OCI-LY3 (cell line): ENCODE data around the gene PRKAA1.

Source experiments
- H2AFZ ChIP-seq: fragments of 200-600, 300-600 bp; shearing (Covaris generic); 2 replicates; pipeline ENCODE4 v1.6.0; 2014; ENCODE audit warnings: antibody characterized with exemption, low read depth, low read length
- H3K27ac ChIP-seq: fragments of 200-600, 300-600 bp; sonication (generic); 2 replicates; pipeline ENCODE4 v1.5.1; 2014; ENCODE audit warnings: mild to moderate bottlenecking, low read length, moderate library complexity, mixed read lengths
- H3K27me3 ChIP-seq: fragments of 200-600, 300-600 bp; sonication (generic); 2 replicates; pipeline ENCODE4 v1.6.1; 2014; ENCODE audit warnings: low read depth, low read length, mixed read lengths
- H3K36me3 ChIP-seq: fragments of 200-600, 300-600 bp; sonication (generic); replicated peaks from 2 replicates; pipeline ENCODE3; 2014; ENCODE audit warnings: low read depth, low read length, mixed read lengths
- H3K4me1 ChIP-seq: fragments of 300-600, 200-600 bp; sonication (generic); 2 replicates; pipeline ENCODE4 v1.6.1; 2014; ENCODE audit warnings: low read length, mixed read lengths
- H3K4me2 ChIP-seq: fragments of 200-600, 300-600 bp; sonication (generic); 2 replicates; pipeline ENCODE4 v1.6.1; 2014; ENCODE audit warnings: low read length, mixed read lengths
- H3K4me3 ChIP-seq: fragments of 300-600, 200-600 bp; sonication (generic); 2 replicates; pipeline ENCODE4 v1.5.1; 2014; ENCODE audit warnings: antibody characterized with exemption, mild to moderate bottlenecking, low read length, moderate library complexity
- H3K79me2 ChIP-seq: fragments of 300-600, 200-600 bp; shearing (Covaris generic); 2 replicates; pipeline ENCODE4 v1.6.1; 2014; ENCODE audit warnings: mild to moderate bottlenecking, low read length, mixed read lengths
- H3K9ac ChIP-seq: fragments of 300-600, 200-600 bp; shearing (Covaris generic); 2 replicates; pipeline ENCODE4 v1.6.0; 2014; ENCODE audit warnings: mild to moderate bottlenecking, low read length, moderate library complexity
- H3K9me3 ChIP-seq: fragments of 200-600, 300-600 bp; shearing (Covaris generic); 2 replicates; pipeline ENCODE4 v1.6.1; 2014; ENCODE audit warnings: low read length, mixed read lengths; ENCODE audit not compliant: insufficient read depth
- H4K20me1 ChIP-seq: fragments of 200-600, 300-600 bp; sonication (generic); 2 replicates; pipeline ENCODE4 v1.6.1; 2016; ENCODE audit warnings: low read length, mixed read lengths; ENCODE audit not compliant: insufficient read depth
- EZH2phosphoT487 ChIP-seq: fragments of 200-600 bp; shearing (Covaris generic); IDR thresholded peaks from 2 replicates; pipeline ENCODE4 v1.6.1; 2018; ENCODE audit warnings: antibody characterized with exemption, mixed run types, low read depth
- TF ChIP-seq, protein P1 (sequence below): fragments of 200-600, 300-600 bp; sonication (generic); IDR thresholded peaks from 2 replicates; pipeline ENCODE4 v1.5.1; 2014; ENCODE audit warnings: antibody characterized with exemption, low read length, low read depth

PRKAA1 gene

DNA sequence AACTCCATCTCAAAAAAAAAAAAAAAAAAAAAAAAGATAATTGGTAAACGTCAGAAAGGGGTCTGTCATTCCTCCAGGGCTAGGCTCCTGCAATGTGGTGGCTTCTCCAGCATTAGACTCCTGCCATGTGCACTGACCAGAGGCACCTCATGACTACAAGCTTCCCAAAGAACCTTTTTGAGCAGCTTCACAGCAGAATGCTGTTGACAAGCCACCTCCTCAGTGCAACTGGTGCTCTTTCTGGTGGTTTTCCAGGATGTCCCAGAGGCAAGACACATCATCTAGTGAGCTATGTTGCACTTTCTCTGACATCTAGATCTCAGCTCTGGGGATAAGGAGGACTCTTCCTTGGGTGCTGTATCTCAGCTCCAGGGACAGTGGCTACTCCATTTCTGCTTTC is 25.3 kb upstream of the PRKAA1 start:
- Histone ChIP-seq H3K36me3 (peaks cover 25% of the 10 kb centered on the region), H3K27ac (no peak overlapping the region), H3K4me3 (no peak overlapping the region), H3K79me2 (0 out of 2 replicates have a peak, but pooled peaks cover under 1% of the 10 kb centered on the region), H3K4me1 (no peaks in the 10 kb centered on the region), H3K4me2 (no peak overlapping the region), H3K9ac (no peak overlapping the region), H2AFZ (no peak overlapping the region), H4K20me1 (peaks cover 26% of the 10 kb centered on the region), H3K9me3 (no peaks in the 10 kb centered on the region), H3K27me3 (no peaks in the 10 kb centered on the region)
- TF ChIP-seq, protein P1, sequence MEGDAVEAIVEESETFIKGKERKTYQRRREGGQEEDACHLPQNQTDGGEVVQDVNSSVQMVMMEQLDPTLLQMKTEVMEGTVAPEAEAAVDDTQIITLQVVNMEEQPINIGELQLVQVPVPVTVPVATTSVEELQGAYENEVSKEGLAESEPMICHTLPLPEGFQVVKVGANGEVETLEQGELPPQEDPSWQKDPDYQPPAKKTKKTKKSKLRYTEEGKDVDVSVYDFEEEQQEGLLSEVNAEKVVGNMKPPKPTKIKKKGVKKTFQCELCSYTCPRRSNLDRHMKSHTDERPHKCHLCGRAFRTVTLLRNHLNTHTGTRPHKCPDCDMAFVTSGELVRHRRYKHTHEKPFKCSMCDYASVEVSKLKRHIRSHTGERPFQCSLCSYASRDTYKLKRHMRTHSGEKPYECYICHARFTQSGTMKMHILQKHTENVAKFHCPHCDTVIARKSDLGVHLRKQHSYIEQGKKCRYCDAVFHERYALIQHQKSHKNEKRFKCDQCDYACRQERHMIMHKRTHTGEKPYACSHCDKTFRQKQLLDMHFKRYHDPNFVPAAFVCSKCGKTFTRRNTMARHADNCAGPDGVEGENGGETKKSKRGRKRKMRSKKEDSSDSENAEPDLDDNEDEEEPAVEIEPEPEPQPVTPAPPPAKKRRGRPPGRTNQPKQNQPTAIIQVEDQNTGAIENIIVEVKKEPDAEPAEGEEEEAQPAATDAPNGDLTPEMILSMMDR: no peak
- TF ChIP-seq EZH2phosphoT487: no peak

DNA sequence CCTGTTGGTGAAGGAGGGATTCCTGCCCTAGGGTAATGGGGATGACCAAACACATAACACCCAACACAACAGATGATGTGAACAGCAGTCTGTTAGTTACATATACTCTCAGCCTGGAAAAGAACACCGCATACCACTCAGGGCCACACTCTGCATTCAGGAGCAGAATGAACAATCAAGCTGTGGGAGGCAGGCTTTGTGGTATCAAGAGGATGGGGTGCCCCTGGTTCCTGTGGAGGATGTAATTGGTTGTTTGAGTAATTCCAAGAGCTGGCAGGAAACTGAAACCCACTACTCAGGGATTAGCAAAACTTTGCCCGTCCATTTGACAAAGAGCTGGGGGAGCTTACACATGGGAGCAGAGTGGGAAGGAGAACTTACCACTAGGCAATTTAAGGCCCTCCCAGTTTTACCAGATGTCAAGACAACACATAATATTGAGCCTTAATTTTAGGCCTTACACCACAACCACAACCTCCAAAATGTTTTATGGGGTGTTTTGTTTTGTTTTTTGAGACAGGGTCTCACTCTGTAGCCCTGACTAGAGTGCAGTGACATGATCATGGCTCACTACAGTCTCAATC is 15.6 kb upstream of the PRKAA1 start:
- H3K4me3 ChIP-seq: no peak overlapping the region
- no peaks in the 10 kb centered on the region for H3K79me2 ChIP-seq
- no peak overlapping the region for H3K27ac ChIP-seq
- H3K27me3 ChIP-seq: no peaks in the 10 kb centered on the region
- H3K4me2 ChIP-seq: no peak overlapping the region
- H2AFZ ChIP-seq: no peak overlapping the region
- no peak overlapping the region for H3K9ac ChIP-seq
- no peaks in the 10 kb centered on the region for H3K4me1 ChIP-seq
- H4K20me1 ChIP-seq: no peaks in the 10 kb centered on the region
- no peaks in the 10 kb centered on the region for H3K36me3 ChIP-seq
- no peaks in the 10 kb centered on the region for H3K9me3 ChIP-seq
- TF ChIP-seq EZH2phosphoT487: no peak
- TF ChIP-seq, protein P1: no peak

DNA sequence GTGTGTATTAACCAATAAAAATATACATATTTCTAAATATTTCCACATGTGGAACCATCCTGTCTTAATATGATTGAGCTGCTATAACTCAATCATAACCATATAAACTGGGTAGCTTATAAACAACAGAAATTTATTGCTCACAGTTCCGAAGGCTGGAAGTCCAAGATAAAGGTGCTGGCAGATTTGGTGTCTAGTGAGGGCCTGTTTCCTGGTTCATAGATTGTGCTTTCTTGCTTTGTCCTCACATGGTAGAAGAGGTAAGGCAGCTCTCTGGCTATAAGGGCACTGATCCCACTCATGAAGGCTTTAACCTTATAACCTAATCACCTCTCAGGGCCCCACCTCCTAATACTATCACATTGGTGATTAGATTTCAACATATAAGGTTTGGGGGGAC is 14.0 kb upstream of the PRKAA1 start:
- H3K4me1 ChIP-seq: no peaks in the 10 kb centered on the region

DNA sequence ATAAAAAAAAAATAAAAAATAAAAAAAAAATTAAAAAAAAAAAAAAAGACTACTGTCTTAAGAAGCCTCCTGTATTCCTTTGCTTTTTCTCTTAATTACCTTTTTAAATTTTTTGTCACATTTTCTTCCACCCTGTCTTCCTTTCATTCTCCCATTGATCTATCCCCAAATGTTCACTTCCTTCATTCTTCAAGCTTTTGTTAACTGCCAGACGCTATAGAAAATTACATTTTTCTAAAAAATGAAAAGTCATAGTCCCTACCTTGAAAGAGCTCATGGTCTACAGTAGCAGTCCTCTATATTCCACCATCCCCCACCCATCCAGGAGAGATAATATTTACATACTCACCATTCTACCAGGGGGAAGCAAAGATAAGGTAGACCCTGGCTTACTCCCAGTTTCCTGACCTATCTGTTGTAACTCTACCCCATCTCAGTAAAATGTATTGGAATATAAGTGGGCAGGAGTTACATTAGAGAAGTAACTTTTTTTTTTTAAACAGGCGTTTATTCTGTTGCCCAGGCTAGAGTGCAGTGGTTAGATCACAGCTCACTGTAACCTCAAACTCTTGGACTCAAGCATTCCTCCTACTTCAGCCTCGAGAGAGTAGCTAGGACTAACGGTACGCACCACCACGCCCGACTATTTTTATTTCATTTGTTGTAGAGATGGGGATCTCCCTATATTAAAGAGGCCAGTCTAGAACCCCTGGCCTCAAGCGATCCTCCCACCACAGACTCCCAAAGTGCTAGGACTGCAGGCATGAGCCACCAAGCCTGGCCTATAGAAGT is 3.8 kb upstream of the PRKAA1 start:
- no peak for TF ChIP-seq EZH2phosphoT487
- TF ChIP-seq, protein P1: no peak
- Histone ChIP-seq H3K4me2 (no peak overlapping the region), H3K9ac (no peak overlapping the region), H3K4me3 (no peak overlapping the region), H3K36me3 (no peaks in the 10 kb centered on the region), H3K27ac (no peak overlapping the region), H3K9me3 (no peaks in the 10 kb centered on the region), H3K4me1 (peaks cover 5% of the 10 kb centered on the region), H3K79me2 (peaks cover 6% of the 10 kb centered on the region), H2AFZ (no peak overlapping the region), H4K20me1 (no peaks in the 10 kb centered on the region), H3K27me3 (no peaks in the 10 kb centered on the region)

More for the DNA sequence above, 14.0 kb upstream of the PRKAA1 start:
- no peak for TF ChIP-seq EZH2phosphoT487
- TF ChIP-seq, protein P1: no peak
- Histone ChIP-seq H3K79me2 (no peaks in the 10 kb centered on the region), H3K36me3 (no peaks in the 10 kb centered on the region), H3K4me3 (no peak overlapping the region), H3K27ac (no peak overlapping the region), H3K27me3 (no peaks in the 10 kb centered on the region), H3K9me3 (no peaks in the 10 kb centered on the region), H4K20me1 (no peaks in the 10 kb centered on the region), H3K9ac (no peak overlapping the region), H2AFZ (no peak overlapping the region), H3K4me2 (no peak overlapping the region)
